ENCODE data around the gene COL18A1. TPM values are rescaled to one million over a fixed set of nuclear protein-coding genes. Genes with fewer than 3 reads are reported as not detected.

Gene COL18A1
- total and polyA plus RNA-seq, 9 of the 15 experiments (the other 6 are each of a cell fraction or from before 2014, with no cell fraction given) = 0.14 to 16.4 (median 2.0) TPM

DNA sequence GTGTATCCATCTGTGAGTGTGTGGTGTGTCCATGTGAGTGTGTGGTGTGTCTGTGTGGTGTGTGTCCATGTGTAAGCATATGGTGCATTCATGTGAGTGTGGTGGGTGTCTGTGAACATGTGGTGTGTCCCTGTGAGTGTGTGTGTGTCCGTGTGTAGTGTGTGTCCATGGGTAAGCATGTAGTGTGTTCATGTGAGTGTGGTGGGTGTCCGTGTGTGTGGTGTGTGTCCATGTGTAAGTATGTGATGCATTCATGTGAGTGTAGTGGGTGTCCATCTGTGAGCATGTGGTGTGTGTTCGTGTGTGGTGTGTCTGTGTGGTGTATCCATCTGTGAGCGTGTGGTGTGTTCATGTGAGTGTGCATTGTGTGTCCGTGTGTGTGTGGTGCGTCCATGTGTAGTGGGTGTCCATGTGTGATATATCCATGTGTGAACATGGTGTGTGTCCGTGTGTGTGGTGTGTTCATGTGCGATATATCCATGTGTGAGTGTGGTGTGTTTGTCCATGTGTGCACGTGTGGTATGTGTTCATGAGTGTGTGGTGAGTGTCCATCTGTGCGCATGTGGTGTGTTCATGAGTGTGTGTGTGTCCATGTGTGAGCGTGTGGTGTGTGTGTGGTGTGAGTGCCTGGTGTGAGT, 124.9 kb downstream of the COL18A1 start (continued):
- TF ChIP-seq, protein P1, sequence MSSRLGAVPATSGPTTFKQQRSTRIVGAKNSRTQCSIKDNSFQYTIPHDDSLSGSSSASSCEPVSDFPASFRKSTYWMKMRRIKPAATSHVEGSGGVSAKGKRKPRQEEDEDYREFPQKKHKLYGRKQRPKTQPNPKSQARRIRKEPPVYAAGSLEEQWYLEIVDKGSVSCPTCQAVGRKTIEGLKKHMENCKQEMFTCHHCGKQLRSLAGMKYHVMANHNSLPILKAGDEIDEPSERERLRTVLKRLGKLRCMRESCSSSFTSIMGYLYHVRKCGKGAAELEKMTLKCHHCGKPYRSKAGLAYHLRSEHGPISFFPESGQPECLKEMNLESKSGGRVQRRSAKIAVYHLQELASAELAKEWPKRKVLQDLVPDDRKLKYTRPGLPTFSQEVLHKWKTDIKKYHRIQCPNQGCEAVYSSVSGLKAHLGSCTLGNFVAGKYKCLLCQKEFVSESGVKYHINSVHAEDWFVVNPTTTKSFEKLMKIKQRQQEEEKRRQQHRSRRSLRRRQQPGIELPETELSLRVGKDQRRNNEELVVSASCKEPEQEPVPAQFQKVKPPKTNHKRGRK (tag; IDR thresholded peaks at IDR 0.05) = no peak
- TF ChIP-seq MTA3 (IDR thresholded peaks at IDR 0.05; ENCODE audit: borderline replicate concordance) (no peak), ZNF583 (CRISPR knock-in tag; IDR thresholded peaks at IDR 0.05) (no peak), MBD2 (IDR thresholded peaks at IDR 0.05; ENCODE audit: borderline replicate concordance, low read depth) (no peak), SUPT5H (IDR thresholded peaks at IDR 0.05) (0 out of 2 replicates have a peak, but pooled peaks have one; percentile 44)
- TF ChIP-seq, protein P2, sequence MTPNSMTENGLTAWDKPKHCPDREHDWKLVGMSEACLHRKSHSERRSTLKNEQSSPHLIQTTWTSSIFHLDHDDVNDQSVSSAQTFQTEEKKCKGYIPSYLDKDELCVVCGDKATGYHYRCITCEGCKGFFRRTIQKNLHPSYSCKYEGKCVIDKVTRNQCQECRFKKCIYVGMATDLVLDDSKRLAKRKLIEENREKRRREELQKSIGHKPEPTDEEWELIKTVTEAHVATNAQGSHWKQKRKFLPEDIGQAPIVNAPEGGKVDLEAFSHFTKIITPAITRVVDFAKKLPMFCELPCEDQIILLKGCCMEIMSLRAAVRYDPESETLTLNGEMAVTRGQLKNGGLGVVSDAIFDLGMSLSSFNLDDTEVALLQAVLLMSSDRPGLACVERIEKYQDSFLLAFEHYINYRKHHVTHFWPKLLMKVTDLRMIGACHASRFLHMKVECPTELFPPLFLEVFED (CRISPR knock-in tag; conservative IDR thresholded peaks at IDR 0.05) = no peak
- TF ChIP-seq, protein P3, sequence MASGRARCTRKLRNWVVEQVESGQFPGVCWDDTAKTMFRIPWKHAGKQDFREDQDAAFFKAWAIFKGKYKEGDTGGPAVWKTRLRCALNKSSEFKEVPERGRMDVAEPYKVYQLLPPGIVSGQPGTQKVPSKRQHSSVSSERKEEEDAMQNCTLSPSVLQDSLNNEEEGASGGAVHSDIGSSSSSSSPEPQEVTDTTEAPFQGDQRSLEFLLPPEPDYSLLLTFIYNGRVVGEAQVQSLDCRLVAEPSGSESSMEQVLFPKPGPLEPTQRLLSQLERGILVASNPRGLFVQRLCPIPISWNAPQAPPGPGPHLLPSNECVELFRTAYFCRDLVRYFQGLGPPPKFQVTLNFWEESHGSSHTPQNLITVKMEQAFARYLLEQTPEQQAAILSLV (tag; IDR thresholded peaks at IDR 0.05) = no peak
